Epithelial cell of esophagus (primary cell): ENCODE data around the gene MYO16.

ENCODE experiments used
- DNase-seq: peaks from one replicate; pipeline ENCODE4 v3.0.0; 2010; ENCODE audit warnings: low read depth
- H3K4me3 ChIP-seq: 2 replicates; pipeline ENCODE4 v1.5.1; 2011; ENCODE audit warnings: mild to moderate bottlenecking, low read length, control low read depth
- CTCF ChIP-seq: IDR thresholded peaks from 2 replicates; pipeline ENCODE4 v1.5.1; 2011; ENCODE audit warnings: low read depth, mild to moderate bottlenecking, low read length, control low read depth, inconsistent platforms; ENCODE audit not compliant: insufficient read depth; ENCODE audit errors: missing control alignments

The MYO16 gene

GRCh38 chr13:109024611-109025010 lies 395.2 kb downstream of the MYO16 start:
- no peak for TF ChIP-seq CTCF
- DNase-seq, result no peak
- H3K4me3 ChIP-seq, result no peak overlapping the region

- H3K4me3 ChIP-seq, result no peak overlapping the region
- TF ChIP-seq CTCF, result no peak
- DNase-seq, result no peak
Observed at GRCh38 chr13:109026266-109026665, 396.9 kb downstream of the MYO16 start.

- no peak overlapping the region for H3K4me3 ChIP-seq
- no peak for DNase-seq
- TF ChIP-seq CTCF, result no peak
Observed at GRCh38 chr13:109028624-109029023, 399.2 kb downstream of the MYO16 start.

GRCh38 chr13:109033090-109033489 lies 403.7 kb downstream of the MYO16 start:
- no peak for TF ChIP-seq CTCF
- H3K4me3 ChIP-seq, result no peak overlapping the region
- no peak for DNase-seq

GRCh38 chr13:109036078-109036780 lies 406.8 kb downstream of the MYO16 start:
- no peak overlapping the region for H3K4me3 ChIP-seq
- no peak for TF ChIP-seq CTCF
- DNase-seq, result no peak

- no peak for DNase-seq
- H3K4me3 ChIP-seq, result no peak overlapping the region
- no peak for TF ChIP-seq CTCF
Observed at GRCh38 chr13:109043636-109044035, 414.2 kb downstream of the MYO16 start.

- H3K4me3 ChIP-seq, result no peak overlapping the region
- no peak for TF ChIP-seq CTCF
- DNase-seq, result no peak
Observed at GRCh38 chr13:109055850-109056249, 426.4 kb downstream of the MYO16 start.
